ENCODE measurements around the gene PSMC3IP. TPM values are rescaled to one million over a fixed set of nuclear protein-coding genes. Genes with fewer than 3 reads are reported as not detected.

The PSMC3IP gene
- total RNA-seq, 1 experiment from 2014 or later, result 5.6 TPM

DNA sequence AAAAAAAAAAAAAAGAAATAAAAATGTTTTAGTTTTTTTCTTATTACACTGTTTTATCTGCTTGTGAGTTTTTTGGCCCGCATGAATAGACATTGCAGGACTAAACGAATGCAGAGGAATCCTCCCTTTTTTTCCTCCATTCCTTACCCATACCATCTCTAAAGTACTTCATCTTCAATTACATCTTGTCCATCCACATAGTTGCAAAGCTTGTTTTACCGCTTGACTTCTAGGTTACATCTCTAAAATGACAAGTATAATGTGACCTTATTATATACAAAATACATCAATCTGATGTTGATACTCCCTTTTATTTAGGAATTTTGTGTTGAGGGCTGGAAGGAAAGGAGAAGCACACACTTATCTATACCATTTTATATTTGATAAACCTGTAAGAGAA is 18.9 kb upstream of the PSMC3IP start:
- Histone ChIP-seq H3K9me3 (no peaks in the 10 kb centered on the region), H3K4me3 (no peak overlapping the region), H3K27me3 (no peaks in the 10 kb centered on the region), H3K36me3 (no peaks in the 10 kb centered on the region; the same call in none of the 2 replicates)
- DNase-seq, result no peak

- Histone ChIP-seq H3K36me3 (peaks cover 30% of the 10 kb centered on the region), H3K9me3 (no peaks in the 10 kb centered on the region), H3K27me3 (no peaks in the 10 kb centered on the region), H3K4me3 (no peak overlapping the region)
- DNase-seq, result no peak
These were observed 13.9 kb upstream of the PSMC3IP start for GRCh38 chr17:42591411-42591810.

DNA sequence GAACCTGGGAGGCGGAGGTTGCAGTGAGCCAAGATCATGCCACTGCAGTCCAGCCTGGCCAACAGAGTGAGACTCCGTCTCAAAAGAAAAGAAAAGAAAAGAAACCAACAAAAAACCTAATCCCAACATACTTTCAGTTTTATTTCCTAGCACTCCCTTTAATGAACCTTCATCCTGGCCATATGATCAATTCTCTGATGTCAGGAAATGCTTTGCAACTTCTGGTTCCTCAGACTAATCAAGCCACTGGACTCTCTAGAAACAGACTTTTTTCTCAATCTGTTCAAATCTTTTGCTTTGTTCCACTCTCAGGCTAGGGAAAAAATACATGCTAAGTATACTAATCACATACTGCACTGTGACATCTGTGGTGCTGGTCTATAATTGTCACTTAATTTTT is 13.4 kb upstream of the PSMC3IP start:
- no peaks in the 10 kb centered on the region for H3K27me3 ChIP-seq
- H3K36me3 ChIP-seq, result peaks cover 33% of the 10 kb centered on the region
- H3K4me3 ChIP-seq, result no peak overlapping the region
- DNase-seq, result no peak
- no peaks in the 10 kb centered on the region for H3K9me3 ChIP-seq

DNA sequence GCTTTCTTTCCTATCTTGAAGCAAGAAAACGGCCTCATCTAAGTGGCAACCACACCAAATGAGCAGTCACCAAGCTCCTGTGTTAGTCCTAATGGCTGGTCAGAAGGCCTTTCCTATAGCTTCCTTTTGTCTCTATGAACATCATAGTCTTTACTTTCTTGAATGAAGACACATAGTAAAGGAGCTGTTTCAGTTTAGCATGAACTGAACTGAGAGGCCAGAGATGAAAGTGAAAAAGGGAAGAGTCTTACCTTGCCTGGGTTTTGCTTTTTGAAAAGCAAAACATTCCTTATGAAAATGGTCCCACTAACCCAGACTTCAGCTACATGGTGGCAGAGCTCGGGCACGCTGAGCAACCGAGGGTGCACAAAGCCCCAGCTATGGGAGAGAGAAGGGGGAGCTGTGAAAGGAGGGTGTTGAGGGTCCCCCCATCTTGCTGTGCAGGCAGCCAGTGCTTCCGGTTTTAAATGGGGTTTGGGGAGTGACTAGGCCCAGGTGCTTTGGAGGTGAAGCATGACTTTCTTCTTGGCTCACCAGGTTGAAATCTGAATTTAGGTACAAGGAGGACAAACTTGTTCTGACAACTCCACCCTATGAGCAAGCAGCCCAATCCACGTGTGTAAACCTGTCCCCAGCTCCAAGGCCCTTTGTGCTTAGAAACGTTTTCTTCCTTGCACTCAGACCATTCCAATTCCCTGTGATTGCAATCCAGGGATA is 9.1 kb upstream of the PSMC3IP start:
- Histone ChIP-seq H3K27me3 (no peaks in the 10 kb centered on the region), H3K36me3 (peaks cover 69% of the 10 kb centered on the region), H3K9me3 (no peaks in the 10 kb centered on the region), H3K4me3 (no peak overlapping the region)
- no peak for DNase-seq

DNA sequence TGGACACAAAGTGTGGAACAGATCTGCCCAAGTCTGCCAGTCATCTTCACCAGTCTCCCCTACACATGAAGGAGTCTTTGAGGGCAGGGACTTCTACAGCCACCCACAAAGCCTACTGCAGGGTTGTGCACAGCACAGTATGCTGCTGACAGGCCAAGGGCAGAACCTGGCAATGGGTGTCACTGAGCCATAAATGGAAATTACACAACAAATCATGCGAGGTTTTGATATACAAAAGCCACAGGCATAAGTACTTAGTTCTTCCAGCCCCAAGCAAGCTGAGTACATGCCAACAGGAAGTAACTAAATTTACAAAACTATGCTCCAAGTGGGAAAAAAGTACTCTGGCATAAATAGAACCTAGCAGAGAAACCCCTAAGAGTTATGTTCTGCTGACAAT is 7.8 kb upstream of the PSMC3IP start:
- Histone ChIP-seq H3K36me3 (peaks cover 71% of the 10 kb centered on the region), H3K27me3 (no peaks in the 10 kb centered on the region), H3K4me3 (no peak overlapping the region), H3K9me3 (no peaks in the 10 kb centered on the region)
- DNase-seq, result no peak

DNA sequence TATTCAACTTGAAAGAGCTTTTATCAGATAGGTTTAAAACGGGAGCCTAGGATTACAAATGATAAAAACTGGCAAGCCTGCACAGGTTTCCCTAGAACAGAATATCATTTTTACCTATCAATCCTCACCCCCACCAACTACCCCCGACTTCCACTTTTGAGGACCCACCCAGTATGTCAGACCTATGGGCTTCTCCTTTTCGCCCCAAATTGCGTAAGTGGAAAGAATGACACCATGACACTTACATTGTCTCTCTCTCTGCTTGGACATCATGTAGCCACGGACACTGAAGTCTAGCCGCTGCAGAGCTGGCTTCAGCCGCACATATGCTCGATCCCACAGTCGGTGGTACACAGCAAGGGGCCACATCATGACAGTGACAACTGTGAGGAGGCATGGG is 7.4 kb upstream of the PSMC3IP start:
- H3K9me3 ChIP-seq, result no peaks in the 10 kb centered on the region
- H3K36me3 ChIP-seq, result peaks cover 69% of the 10 kb centered on the region
- no peak overlapping the region for H3K4me3 ChIP-seq
- H3K27me3 ChIP-seq, result no peaks in the 10 kb centered on the region
- no peak for DNase-seq

- peaks cover 61% of the 10 kb centered on the region for H3K36me3 ChIP-seq
- H3K9me3 ChIP-seq, result no peaks in the 10 kb centered on the region
- no peaks in the 10 kb centered on the region for H3K27me3 ChIP-seq
These were observed 4.3 kb upstream of the PSMC3IP start for GRCh38 chr17:42581744-42582270.

DNA sequence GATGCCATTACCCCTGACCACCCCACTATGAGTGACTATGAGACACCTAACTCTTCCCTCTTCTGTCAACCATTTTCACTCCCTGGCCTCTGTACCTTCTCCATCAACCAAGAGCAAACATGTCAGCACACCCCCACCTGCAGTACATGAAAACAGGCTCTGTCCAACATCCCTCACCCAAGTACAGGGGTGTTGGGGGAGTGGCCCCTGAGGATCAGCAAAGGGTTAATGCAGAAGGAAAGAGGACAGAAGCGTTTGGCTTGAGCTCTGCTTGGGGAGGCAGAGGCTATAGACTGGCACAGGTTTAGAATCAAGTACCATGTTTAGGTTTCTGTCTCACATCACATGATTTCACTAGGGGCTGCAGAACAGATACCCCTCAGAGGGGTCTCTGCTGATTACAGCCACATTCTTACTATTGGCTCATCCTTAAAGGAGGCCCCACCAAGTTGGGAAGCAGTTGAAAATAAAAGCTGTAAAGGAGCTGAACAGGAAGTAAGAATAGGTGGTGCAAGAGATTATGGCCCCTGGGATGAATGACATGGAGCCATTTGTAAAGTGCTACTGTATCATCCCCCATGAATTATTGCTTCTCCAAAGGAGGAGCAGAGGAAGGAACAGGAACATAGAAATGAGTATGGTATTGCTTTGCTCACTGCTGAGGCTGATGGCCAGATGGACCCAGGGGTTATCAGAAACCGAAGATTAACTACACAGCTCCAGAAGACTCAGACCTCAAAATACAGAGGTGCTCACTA is 2.4 kb upstream of the PSMC3IP start:
- no peak for DNase-seq
- H3K36me3 ChIP-seq, result peaks cover 57% of the 10 kb centered on the region
- no peak overlapping the region for H3K4me3 ChIP-seq
- no peaks in the 10 kb centered on the region for H3K27me3 ChIP-seq
- no peaks in the 10 kb centered on the region for H3K9me3 ChIP-seq

More at GRCh38 chr17:42581744-42582270, 4.3 kb upstream of the PSMC3IP start:
- no peak overlapping the region for H3K4me3 ChIP-seq
- no peak for DNase-seq

DNA sequence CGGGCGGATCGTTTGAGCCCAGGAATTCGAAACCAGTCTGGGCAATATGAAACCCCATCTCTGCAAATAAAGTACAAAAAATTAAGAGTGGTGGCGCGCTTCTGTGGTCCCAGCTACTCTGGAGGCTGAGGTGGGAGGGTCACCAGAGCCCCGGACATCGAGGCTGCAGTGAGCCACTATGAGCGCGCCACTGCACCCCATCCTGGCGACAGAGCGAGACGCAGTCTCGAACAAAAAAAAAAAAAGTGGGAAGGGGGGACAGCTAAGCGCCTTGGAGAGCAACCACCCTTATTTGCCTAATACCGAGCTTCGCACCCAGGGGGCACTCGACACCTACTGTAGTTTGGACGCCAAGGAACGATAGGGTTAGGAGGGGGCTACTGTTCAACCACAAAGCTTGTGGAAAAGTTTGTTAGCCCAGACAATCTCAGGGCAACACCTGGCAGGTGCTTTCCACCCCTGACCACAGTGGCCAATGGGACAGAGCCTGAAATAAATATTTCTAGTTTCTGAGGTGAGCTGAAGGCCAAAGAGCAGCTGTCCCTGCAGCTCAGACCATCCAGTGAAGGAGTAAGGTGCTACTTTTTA is 847 bp upstream of the PSMC3IP start:
- Histone ChIP-seq H3K27me3 (no peaks in the 10 kb centered on the region), H3K9me3 (no peaks in the 10 kb centered on the region), H3K4me3 (peak overlapping the region; percentile 93), H3K36me3 (peaks cover 60% of the 10 kb centered on the region)
- peak; percentile 73 for DNase-seq

- H3K36me3 ChIP-seq, result peaks cover 61% of the 10 kb centered on the region
- H3K9me3 ChIP-seq, result no peaks in the 10 kb centered on the region
- H3K4me3 ChIP-seq, result peak overlapping the region; percentile 93
- H3K27me3 ChIP-seq, result no peaks in the 10 kb centered on the region
- DNase-seq, result no peak
These were observed 393 bp downstream of the PSMC3IP start for GRCh38 chr17:42577140-42577531.

DNA sequence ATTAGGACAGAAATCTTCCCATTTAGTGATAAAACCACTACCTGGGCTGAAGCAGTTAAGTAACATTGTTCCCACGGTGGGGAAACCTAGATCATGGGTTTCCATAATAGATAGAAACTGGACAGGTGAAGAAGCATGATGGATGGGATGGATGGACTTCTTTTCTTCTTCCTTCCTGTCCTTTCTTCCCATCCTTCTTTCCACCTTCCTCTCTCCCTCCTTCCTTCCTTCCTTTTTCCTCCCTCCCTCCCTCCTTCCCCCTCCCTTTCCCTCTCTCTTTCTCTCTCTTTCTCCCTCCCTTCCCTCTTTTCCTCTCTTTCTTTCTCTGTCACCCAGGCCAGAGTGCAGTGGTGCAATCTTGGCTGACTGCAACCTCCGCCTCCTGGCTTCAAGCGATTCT is 3.1 kb downstream of the PSMC3IP start:
- Histone ChIP-seq H3K4me3 (no peak overlapping the region), H3K27me3 (no peaks in the 10 kb centered on the region), H3K36me3 (peaks cover 71% of the 10 kb centered on the region), H3K9me3 (no peaks in the 10 kb centered on the region)
- DNase-seq, result no peak

DNA sequence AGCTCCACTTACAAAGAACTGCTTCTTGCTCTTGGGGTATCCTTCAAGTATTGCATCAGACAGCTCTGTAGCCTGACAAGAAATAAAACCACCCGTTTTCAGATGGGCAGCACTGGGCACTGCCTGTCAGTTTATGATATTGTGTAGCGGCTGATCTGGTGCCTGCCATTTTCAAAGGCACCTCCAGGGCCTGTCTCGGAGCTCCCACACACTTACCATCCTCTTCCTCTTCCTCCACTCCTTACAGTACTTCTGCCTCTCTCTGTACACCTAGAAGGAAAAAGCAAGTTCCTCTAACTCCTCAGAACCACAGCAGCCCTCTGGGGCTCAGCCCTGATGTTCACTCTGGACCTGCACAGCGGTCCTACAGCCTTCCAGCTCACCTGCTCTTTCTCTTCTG is 4.4 kb downstream of the PSMC3IP start:
- Histone ChIP-seq H3K4me3 (no peak overlapping the region), H3K9me3 (no peaks in the 10 kb centered on the region), H3K27me3 (no peaks in the 10 kb centered on the region), H3K36me3 (peaks cover 83% of the 10 kb centered on the region)
- DNase-seq, result no peak

DNA sequence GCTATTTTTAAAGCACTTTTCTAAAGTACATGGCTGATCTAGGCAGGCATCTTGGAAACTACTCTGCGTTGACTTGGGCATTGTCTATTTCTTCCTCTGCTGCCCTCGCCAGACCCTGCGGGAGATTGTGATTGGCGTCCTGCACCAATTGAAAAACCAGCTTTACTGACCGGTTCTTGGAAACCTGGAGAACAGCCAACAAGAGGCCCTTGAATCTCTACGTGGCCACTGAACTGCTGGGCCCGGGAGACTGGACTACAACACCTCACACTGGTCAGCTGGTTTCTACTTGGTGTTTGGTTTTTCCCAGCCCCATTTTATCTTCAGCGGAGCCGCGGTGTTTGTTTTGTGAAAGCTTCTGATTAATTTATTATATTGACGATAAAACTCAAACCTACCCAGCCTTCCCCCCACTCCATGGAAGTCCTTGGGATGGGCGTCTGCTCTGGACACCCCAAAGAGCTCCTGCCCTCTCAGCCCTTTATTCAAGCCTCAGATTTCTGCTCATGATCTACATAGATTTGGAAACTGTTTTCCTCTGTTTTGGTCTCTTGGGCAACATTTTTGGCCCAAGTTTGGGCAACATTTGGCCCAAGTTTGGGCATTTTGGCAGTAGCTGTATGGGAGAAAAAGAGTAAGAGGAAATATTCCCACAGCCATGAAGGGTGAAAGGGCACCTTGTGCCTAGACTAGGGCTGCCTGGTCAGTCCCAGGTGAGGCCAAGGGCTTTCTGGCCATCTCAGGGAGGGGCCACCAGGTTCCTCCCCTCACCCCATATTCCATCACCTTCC is 5.9 kb downstream of the PSMC3IP start:
- H3K36me3 ChIP-seq, result peaks cover 81% of the 10 kb centered on the region

DNA sequence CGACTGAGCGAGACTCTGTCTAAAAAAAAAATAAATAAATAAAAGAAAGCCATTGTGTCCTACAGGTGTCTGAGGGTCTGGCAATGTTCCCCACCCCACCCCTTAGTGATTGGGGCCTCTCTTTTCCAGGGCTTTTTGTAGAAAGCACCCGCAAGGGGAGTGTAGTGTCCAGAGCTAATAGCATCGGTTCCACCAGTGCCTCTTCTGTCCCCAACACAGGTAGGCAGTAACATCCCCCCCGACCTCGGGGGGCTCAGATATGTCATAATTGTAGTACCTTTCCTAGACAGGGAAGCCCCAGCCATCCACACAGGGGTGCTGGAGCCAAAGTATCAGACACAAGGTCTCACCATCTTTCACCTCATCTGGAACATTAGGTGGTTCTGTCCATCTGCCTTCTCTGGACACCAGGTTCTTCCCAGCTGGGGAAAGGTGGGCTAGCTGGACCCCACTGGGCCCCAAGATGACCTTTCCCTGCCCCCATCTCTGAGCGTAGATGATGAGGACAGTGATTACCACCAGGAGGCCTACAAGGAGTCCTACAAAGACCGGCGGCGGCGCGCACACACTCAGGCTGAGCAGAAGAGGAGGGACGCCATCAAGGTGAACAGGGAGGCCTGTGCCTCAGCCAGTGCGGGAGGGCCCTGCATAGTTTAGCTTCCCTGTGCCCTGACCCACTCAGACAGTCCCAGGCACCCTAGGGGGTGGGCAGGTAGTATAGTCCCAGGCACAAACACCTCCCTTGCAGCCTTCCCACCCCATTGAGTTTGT is 9.0 kb downstream of the PSMC3IP start:
- no peak for DNase-seq
- Histone ChIP-seq H3K36me3 (peaks cover 89% of the 10 kb centered on the region), H3K9me3 (no peaks in the 10 kb centered on the region), H3K27me3 (no peaks in the 10 kb centered on the region), H3K4me3 (no peak overlapping the region; the same call in 1 of the 2 replicates)

More for the DNA sequence above, 5.9 kb downstream of the PSMC3IP start:
- Histone ChIP-seq H3K9me3 (no peaks in the 10 kb centered on the region), H3K4me3 (no peak overlapping the region), H3K27me3 (no peaks in the 10 kb centered on the region)
- no peak for DNase-seq

- peak; percentile 90 for DNase-seq
- Histone ChIP-seq H3K27me3 (no peaks in the 10 kb centered on the region), H3K36me3 (peaks cover 84% of the 10 kb centered on the region), H3K4me3 (peak within 1 kb of the TSS; percentile 84), H3K9me3 (no peaks in the 10 kb centered on the region)
These were observed 10.5 kb downstream of the PSMC3IP start, which contains the start of gene MLX for GRCh38 chr17:42566883-42567573. TSS of gene MLX (plus strand) at chr17:42567100. CDS start at chr17:42567125, 25 bp downstream.
